ENCODE measurements around the gene KCNQ1OT1. TPM values are rescaled to one million over a fixed set of nuclear protein-coding genes. Genes with fewer than 3 reads are reported as not detected.
A peak's percentile ranks its signal among the peaks of the same experiment; 100 is the strongest.

The KCNQ1OT1 gene
- total RNA-seq, 1 donor from 2014 or later: 0.54 TPM

- DNase-seq (ENCODE audit: low read depth): no peak
- Histone ChIP-seq H3K36me3 (ENCODE audit: control insufficient read depth, insufficient read depth, low read length) (no peaks in the 10 kb centered on the region), H3K4me3 (ENCODE audit: low read depth, low read length) (no peak overlapping the region), H3K27me3 (ENCODE audit: control insufficient read depth, insufficient read depth, low read length) (no peaks in the 10 kb centered on the region)
- TF ChIP-seq CTCF (IDR thresholded peaks at IDR 0.05; ENCODE audit: insufficient read depth, low read length, poor library complexity, severe bottlenecking): no peak
These were observed 5.3 kb downstream of the KCNQ1OT1 start for GRCh38 chr11:2694495-2694894.

- Histone ChIP-seq H3K27me3 (ENCODE audit: control insufficient read depth, insufficient read depth, low read length) (no peaks in the 10 kb centered on the region), H3K36me3 (ENCODE audit: control insufficient read depth, insufficient read depth, low read length) (no peaks in the 10 kb centered on the region), H3K4me3 (ENCODE audit: low read depth, low read length) (no peak overlapping the region)
- no peak for TF ChIP-seq CTCF (IDR thresholded peaks at IDR 0.05; ENCODE audit: insufficient read depth, low read length, poor library complexity, severe bottlenecking)
- no peak for DNase-seq (ENCODE audit: low read depth)
These were observed 6.2 kb downstream of the KCNQ1OT1 start for GRCh38 chr11:2693271-2694261.

- DNase-seq (ENCODE audit: low read depth): no peak
- H3K27me3 ChIP-seq (ENCODE audit: control insufficient read depth, insufficient read depth, low read length): no peaks in the 10 kb centered on the region
- no peaks in the 10 kb centered on the region for H3K36me3 ChIP-seq (ENCODE audit: control insufficient read depth, insufficient read depth, low read length)
- H3K4me3 ChIP-seq (ENCODE audit: low read depth, low read length): no peak overlapping the region
- peak; percentile 75 for TF ChIP-seq CTCF (IDR thresholded peaks at IDR 0.05; ENCODE audit: insufficient read depth, low read length, poor library complexity, severe bottlenecking)
These were observed 7.6 kb downstream of the KCNQ1OT1 start for GRCh38 chr11:2691991-2692875.

GRCh38 chr11:2691355-2691761 is 8.4 kb downstream of the KCNQ1OT1 start:
- no peak for DNase-seq (ENCODE audit: low read depth)
- Histone ChIP-seq H3K36me3 (ENCODE audit: control insufficient read depth, insufficient read depth, low read length) (no peaks in the 10 kb centered on the region), H3K27me3 (ENCODE audit: control insufficient read depth, insufficient read depth, low read length) (no peaks in the 10 kb centered on the region), H3K4me3 (ENCODE audit: low read depth, low read length) (no peak overlapping the region)
- TF ChIP-seq CTCF (IDR thresholded peaks at IDR 0.05; ENCODE audit: insufficient read depth, low read length, poor library complexity, severe bottlenecking): no peak

GRCh38 chr11:2690596-2691354 is 9.0 kb downstream of the KCNQ1OT1 start:
- no peak for DNase-seq (ENCODE audit: low read depth)
- no peak for TF ChIP-seq CTCF (IDR thresholded peaks at IDR 0.05; ENCODE audit: insufficient read depth, low read length, poor library complexity, severe bottlenecking)
- Histone ChIP-seq H3K36me3 (ENCODE audit: control insufficient read depth, insufficient read depth, low read length) (no peaks in the 10 kb centered on the region), H3K27me3 (ENCODE audit: control insufficient read depth, insufficient read depth, low read length) (no peaks in the 10 kb centered on the region), H3K4me3 (ENCODE audit: low read depth, low read length) (no peak overlapping the region)

Data from kidney epithelial cell (primary cell).